Measurements from ENCODE around the gene GMDS. TPM values are rescaled to one million over a fixed set of nuclear protein-coding genes. Genes with fewer than 3 reads are reported as not detected.

GMDS gene
- polyA plus RNA-seq, 4 donors = 29.7 to 80.9 (median 73.4) TPM

- DNase-seq (ENCODE audit: low read depth in 4 of 4, low spot score in 3 of 4) = no peak
Observed at GRCh38 chr6:1593286-1593957, 652.0 kb downstream of the GMDS start.

- DNase-seq (ENCODE audit: low read depth in 4 of 4, low spot score in 3 of 4) = no peak
Observed at GRCh38 chr6:1592852-1593251, 652.6 kb downstream of the GMDS start.

DNA sequence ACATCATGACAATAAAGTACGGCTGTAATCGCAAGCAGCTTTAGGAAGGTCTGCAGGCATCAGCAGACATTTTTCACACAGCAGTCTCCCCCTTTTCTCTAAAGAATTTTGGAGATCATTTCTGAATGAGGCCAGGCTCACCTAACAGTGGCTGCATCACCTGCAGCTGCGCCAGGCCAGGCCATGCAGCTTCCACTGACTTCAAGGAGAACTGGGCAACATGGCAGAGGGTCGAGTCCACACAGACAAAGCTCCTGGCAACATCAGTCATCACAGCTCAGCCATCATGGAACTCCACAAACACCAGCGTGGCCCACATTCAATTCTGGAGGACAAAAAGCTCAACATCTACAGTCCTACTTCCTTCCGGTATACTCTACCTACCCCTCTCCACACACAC lies 653.5 kb downstream of the GMDS start:
- DNase-seq (ENCODE audit: low read depth in 4 of 4, low spot score in 3 of 4) = no peak

GRCh38 chr6:1591243-1591642 lies 654.2 kb downstream of the GMDS start:
- no peak for DNase-seq (ENCODE audit: low read depth in 4 of 4, low spot score in 3 of 4)

DNA sequence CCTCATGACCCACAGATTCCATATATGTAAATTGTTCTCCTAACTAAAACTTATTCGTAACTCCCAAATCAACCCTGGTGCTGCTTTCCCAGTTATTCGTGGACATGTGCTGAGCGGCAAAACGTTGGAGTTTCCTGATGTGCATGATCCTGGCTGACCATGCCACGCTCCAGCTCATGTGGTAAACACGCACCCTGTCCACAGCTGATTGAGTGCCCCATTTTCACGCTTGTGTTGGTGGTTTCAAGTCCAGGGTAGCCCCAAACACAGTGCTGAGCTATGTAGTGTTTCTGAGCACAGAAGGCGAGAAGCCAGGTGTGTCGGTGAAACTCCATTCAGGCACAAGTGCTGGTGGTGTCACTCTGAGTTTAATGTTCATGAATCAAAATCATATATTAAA lies 654.8 kb downstream of the GMDS start:
- DNase-seq (ENCODE audit: low read depth in 4 of 4, low spot score in 3 of 4) = no peak

- DNase-seq (ENCODE audit: low read depth in 4 of 4, low spot score in 3 of 4) = no peak
Observed at GRCh38 chr6:1589208-1589607, 656.2 kb downstream of the GMDS start.

DNA sequence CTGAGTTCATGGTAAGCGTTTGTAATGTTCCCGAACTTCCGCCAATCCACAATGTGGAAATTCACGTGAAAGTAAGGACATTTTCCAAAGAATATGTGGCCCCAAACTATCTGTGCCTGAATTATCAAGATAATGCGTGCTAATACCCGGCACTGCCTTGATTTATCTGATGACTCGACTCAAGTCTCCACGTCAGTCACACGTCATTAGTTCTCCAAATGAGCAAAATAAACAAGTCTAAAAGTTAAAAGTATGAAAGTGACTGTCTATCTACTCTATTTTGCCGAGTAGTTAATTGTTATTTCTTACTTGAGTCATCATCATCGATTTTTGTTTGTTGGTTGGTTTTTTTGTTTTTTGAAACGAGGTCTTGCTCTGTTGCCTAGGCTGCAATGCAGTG lies 657.4 kb downstream of the GMDS start:
- no peak for DNase-seq (ENCODE audit: low read depth in 4 of 4, low spot score in 3 of 4)

- no peak for DNase-seq (ENCODE audit: low read depth in 4 of 4, low spot score in 3 of 4)
Observed at GRCh38 chr6:1587546-1587945, 657.9 kb downstream of the GMDS start.

DNA sequence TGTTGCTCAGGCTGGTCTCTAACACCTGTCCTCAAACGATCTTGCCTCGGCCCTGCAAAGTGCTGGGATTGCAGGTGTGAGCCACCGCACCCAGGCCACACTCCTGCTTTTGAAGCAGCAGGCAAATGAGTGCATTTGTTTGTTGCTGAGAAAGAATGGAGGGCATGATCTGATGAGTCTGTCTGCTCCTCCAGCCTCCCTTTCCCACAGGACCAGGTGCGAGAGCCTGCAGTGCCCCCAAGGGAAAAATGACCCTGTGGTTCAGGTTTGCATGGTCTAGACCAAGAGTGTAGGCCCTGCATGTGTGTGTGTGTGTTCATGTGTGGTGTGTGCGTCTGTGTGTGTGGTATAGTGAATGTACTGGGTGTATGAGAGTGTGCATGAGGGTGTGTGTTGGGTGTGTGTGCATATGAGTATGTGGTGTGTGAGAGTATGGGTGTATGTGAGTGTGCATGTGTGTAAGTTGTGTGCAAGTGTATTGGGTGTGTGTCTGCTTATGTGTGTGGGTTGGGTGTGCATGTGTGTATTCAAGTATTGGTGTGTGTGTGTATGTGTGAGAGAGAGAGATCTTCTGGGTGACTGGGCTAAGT lies 658.4 kb downstream of the GMDS start:
- no peak for DNase-seq (ENCODE audit: low read depth in 4 of 4, low spot score in 3 of 4)

DNA sequence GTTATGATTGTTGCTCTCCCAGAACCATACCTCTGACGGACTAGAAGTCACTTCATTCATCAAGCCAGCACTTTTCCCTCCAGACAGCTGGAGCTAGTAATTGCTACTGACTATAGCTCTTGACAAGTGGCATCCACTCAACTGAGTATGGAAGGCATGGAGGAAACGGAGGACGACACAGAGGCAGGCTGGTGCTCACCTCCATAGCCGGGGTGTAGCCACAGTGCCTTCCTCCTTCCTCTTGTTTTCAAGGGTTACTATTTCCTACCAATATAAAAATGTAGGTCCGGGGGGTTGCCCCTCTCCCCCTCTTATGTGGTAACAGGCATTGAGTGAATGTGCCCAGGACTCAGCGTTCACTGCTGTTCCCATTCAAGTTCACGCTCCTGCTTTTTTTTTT lies 659.1 kb downstream of the GMDS start:
- no peak for DNase-seq (ENCODE audit: low read depth in 4 of 4, low spot score in 3 of 4)

DNA sequence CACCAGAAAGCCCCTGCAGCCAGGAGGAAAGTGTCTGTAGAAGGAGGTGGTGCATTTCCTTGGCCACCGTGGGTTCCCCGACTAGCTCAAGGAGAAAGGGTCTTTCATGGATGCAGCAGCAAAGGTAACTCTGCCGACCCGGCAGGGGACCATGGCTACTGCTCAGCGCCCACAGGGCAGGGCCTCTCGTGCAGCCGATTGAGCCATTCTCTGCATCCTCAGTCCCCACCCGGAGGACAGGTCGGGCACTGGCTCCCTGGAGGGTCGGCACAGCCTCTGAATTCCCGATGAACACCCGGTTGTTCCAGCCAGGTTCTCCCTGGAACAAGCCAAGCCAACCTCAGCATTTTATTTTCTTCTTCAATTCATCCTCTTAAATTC lies 659.7 kb downstream of the GMDS start:
- DNase-seq (ENCODE audit: low read depth in 4 of 4, low spot score in 3 of 4) = no peak

GRCh38 chr6:1584996-1585668 lies 660.3 kb downstream of the GMDS start:
- no peak for DNase-seq (ENCODE audit: low read depth in 4 of 4, low spot score in 3 of 4)

DNA sequence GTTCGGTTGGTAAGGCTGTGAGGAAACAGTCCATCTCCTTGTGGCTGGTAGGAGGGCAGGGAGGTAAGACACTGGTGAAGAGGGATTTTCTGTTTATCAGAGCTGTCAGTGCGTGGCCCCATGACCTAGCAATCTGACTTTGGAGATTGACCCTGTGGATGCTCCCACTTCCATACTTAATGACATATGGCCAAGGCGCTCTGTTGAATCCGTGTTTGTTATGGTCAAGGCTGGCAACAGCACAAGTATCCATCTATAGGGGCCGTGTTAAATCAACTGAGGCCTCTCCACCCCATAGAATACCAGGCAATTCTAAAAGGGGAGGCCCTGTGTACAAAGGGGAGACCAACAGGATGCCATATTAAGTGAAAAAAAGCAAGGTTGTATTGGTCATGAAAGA lies 661.3 kb downstream of the GMDS start:
- DNase-seq (ENCODE audit: low read depth in 4 of 4, low spot score in 3 of 4) = no peak

GRCh38 chr6:1581120-1581991 lies 664.0 kb downstream of the GMDS start:
- no peak for DNase-seq (ENCODE audit: low read depth in 4 of 4, low spot score in 3 of 4)

- DNase-seq (ENCODE audit: low read depth in 4 of 4, low spot score in 3 of 4) = no peak
Observed at GRCh38 chr6:1580585-1580984, 664.8 kb downstream of the GMDS start.

GRCh38 chr6:1580109-1580508 lies 665.3 kb downstream of the GMDS start:
- DNase-seq (ENCODE audit: low read depth in 4 of 4, low spot score in 3 of 4) = no peak

- DNase-seq (ENCODE audit: low read depth in 4 of 4, low spot score in 3 of 4) = no peak
Observed at GRCh38 chr6:1579096-1579495, 666.3 kb downstream of the GMDS start.

- DNase-seq (ENCODE audit: low read depth in 4 of 4, low spot score in 3 of 4) = no peak
Observed at GRCh38 chr6:1577896-1578745, 667.3 kb downstream of the GMDS start.

DNA sequence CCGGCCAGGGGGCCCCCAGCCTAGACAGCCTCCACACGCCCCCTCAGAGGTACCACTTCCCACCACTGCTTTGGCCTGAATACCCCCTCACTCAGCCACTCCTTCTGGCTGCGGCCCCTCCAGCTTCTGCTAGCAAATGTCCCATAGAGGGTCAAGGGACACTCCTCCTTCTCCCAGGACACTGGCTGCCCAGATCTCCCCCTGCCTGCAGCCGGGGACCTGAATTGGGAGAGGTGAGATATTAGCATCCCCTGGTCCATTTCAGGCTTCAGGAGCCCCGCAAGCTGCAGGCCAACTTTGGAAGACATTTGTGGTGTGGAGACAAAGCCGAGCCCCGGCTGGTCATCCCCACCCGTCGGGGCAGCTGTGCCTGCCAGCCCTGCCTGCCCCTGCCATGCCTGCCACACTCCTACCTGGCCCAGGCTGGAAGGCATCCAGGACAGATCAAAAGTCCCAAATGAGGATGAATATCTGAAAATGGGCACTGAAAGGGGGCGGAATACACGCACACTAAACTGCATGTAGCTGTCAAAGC lies 668.2 kb downstream of the GMDS start:
- DNase-seq (ENCODE audit: low read depth in 4 of 4, low spot score in 3 of 4) = no peak

- DNase-seq (ENCODE audit: low read depth in 4 of 4, low spot score in 3 of 4) = no peak
Observed at GRCh38 chr6:1576711-1577110, 668.7 kb downstream of the GMDS start.

Measured in left renal pelvis (tissue), 4 donors.